Gastrocnemius medialis (tissue), 4 donors: ENCODE data around the gene MLIP.

Source experiments
- CTCF ChIP-seq, 5 experiments: fragments of 450-650 bp in 3 of 5; fragments of 200-600 bp in 2 of 5; sonication (generic) in 2 of 5; IDR thresholded peaks in 4 of 5; conservative IDR thresholded peaks in 1 of 5; 1 replicate in 4 of 5; 2 replicates in 1 of 5; pipeline ENCODE4 v1.5.1; 2016 to 2019; ENCODE audit warnings: antibody characterized with exemption in 5 of 5, mild to moderate bottlenecking in 3 of 5, moderate library complexity in 3 of 5
- POLR2A ChIP-seq, 2 donors: fragments of 450-650 bp; IDR thresholded peaks; one replicate each; pipeline ENCODE4 v1.6.1; 2017; ENCODE audit warnings: antibody characterized with exemption in 2 of 2, mild to moderate bottlenecking in 2 of 2, moderate library complexity in 2 of 2

GRCh38 chr6:54193560-54193959 is 82.3 kb downstream of the MLIP start:
- no peak for TF ChIP-seq POLR2A (IDR thresholded peaks at IDR 0.05)
- no peak for TF ChIP-seq CTCF (IDR thresholded peaks at IDR 0.05 in 4 of 5, conservative IDR thresholded peaks at IDR 0.05 in 1 of 5)
